Prostate gland (tissue), 2 donors: ENCODE results near the gene ADGRL1.
"Not testable (repeated sequence)": the region's sequence is repeated elsewhere in the genome, so short reads cannot be mapped to it uniquely, and the experiment has no call there.

ENCODE experiments used
- CTCF ChIP-seq, 4 experiments: fragments of 200-600 bp in 2 of 4; fragments of 450-650 bp in 2 of 4; sonication (generic) in 2 of 4; IDR thresholded peaks; 1 replicate in 3 of 4; 2 replicates in 1 of 4; pipeline ENCODE4 v1.5.1; 2016 to 2019; ENCODE audit warnings: antibody characterized with exemption in 4 of 4, mild to moderate bottlenecking in 2 of 4, moderate library complexity in 2 of 4
- POLR2A ChIP-seq: fragments of 450-650 bp; IDR thresholded peaks from one replicate; pipeline ENCODE4 v1.6.1; 2016; ENCODE audit warnings: antibody characterized with exemption, mild to moderate bottlenecking
- POLR2AphosphoS5 ChIP-seq: sonication (generic); formaldehyde crosslinking; IDR thresholded peaks from one replicate; pipeline ENCODE4 v1.6.1; 2017; ENCODE audit warnings: antibody characterized with exemption

DNA sequence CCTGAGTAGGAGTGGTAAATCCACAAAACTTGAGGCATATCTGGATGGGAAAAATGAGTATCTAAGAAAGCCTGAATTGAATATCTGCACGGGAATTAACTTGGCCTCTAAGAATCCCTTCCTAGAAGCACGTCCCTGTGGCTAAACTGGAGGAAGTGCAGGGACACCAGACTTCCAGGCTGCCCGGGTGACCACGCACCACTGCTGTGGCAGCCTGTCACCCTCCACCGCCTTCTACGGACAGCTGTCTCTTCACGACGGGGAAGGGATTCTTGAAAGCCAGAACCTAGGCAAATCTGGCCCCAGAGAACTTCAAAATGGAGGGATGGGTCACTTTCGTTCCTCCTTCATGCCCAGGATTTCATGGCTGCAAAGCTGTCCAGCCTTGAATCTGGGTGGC is 2.5 kb upstream of the ADGRL1 start:
- TF ChIP-seq CTCF (IDR thresholded peaks at IDR 0.05); POLR2A; POLR2AphosphoS5: not testable (repeated sequence)
